AG10803 (cell line): Measurements from ENCODE around the gene MTG2.

Source experiments
- DNase-seq: peaks from one replicate; pipeline ENCODE4 v3.0.0; 2010; ENCODE audit warnings: low read depth
- H3K4me3 ChIP-seq: 2 replicates; pipeline ENCODE4 v1.5.1; 2011; ENCODE audit warnings: mild to moderate bottlenecking, low read length, control low read depth
- CTCF ChIP-seq: conservative IDR thresholded peaks from 2 replicates; pipeline ENCODE4 v1.5.1; 2011; ENCODE audit warnings: mild to moderate bottlenecking, low read length, control low read depth, inconsistent platforms

Gene MTG2

GRCh38 chr20:62248890-62249560 lies 66.2 kb downstream of the MTG2 start:
- TF ChIP-seq CTCF: no peak
- no peak overlapping the region for H3K4me3 ChIP-seq
- DNase-seq: no peak

GRCh38 chr20:62252342-62252966 lies 69.6 kb downstream of the MTG2 start:
- no peak for TF ChIP-seq CTCF
- DNase-seq: no peak

More at GRCh38 chr20:62252342-62252966, 69.6 kb downstream of the MTG2 start:
- no peak overlapping the region for H3K4me3 ChIP-seq
